Measurements from ENCODE around the gene HLCS.
A peak's percentile ranks its signal among the peaks of the same experiment; 100 is the strongest.
"Not testable (repeated sequence)": the region's sequence is repeated elsewhere in the genome, so short reads cannot be mapped to it uniquely, and the experiment has no call there.

Gene HLCS

DNA sequence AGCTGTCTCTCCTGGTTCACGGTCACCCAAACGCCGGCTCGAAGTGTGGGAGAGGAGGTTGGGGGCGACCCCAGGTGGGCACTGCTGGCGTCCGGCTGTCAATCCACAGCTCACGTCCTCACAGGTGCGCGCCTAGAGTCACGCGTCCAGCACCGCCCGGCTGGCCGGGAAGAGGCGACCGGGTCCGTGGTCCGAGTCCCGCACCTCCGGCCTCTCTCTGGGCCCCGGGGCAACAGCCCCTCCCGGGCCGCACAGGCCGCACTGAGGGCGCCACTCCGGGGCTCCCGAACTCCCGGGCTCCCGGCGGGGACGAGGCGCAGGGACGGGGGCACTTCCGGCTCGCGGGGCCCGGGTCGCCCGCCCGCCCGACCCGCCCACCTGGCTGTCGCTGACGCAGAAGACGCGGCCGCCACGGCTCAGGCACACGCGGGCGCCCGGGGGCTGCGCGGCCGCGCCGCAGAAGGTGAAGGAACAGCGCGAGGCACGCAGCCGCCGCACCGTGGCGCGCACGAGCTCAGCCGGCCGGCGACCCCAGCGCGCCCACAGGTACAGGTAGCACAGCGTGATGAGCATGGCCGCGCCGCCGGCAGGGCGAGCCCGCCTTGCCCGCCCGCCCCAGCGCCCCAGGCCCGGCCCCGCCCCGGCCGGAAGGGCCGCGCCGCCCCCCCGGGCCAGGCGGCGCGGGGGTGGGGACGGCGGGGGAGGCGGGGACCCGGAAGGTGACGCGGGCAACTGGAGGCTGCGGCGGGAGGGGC lies at the start of gene HLCS:
Gene HLCS (minus strand): TSS at position 604 of the 755 bp plus-strand sequence. CDS start 31 bp downstream, at position 573.
- DNase-seq = peak; percentile 46

DNA sequence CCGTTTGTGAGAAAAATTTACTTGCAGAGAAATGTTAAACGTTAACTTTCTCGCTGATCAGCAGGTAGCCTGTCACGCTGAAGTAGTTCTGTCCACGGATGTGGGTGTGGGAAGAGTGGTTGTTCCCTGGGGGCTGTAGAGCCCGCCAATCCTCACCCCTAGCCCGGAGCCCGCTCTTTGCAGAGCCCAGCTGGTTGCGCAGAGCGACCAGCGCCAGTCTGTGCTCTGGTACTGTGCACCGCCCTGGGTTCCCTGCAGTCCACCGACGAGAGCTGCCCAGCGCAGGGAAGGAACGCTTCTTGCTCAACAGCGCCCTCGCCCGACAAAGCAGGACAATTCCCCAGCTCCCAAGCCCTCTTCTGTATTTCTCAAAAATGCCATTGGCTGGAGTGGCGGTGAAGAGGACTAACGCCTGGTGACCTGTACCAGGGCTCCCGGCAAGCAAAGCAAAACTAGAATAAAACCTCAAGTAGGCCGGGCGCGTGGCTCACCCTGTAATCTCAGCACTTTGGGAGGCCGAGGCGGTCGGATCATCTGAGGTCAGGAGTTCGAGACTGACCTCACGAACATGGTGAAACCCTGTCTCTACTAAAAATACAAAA lies 43.4 kb upstream of the HLCS start:
- DNase-seq = peak; percentile 91

DNA sequence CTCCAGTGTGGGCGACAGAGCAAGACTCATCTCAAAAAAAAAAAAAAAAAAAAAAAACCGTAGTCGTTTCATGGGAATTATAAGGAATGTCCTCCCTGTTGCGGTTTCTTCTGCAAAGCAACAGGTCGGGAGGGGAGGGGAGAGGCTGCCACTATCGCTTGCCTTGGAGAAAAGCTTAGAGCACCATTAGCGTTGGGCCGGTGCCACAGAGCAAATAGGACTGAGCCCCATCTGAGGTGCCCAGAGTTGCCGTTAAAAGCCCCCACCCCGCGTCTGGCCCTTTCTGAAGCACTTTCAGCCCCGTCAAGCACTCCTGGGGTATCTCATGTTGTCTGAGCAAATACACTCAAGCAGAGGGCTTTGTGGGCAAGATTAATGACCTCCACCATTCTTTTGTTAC lies 42.3 kb upstream of the HLCS start:
- DNase-seq = peak; percentile 96

DNA sequence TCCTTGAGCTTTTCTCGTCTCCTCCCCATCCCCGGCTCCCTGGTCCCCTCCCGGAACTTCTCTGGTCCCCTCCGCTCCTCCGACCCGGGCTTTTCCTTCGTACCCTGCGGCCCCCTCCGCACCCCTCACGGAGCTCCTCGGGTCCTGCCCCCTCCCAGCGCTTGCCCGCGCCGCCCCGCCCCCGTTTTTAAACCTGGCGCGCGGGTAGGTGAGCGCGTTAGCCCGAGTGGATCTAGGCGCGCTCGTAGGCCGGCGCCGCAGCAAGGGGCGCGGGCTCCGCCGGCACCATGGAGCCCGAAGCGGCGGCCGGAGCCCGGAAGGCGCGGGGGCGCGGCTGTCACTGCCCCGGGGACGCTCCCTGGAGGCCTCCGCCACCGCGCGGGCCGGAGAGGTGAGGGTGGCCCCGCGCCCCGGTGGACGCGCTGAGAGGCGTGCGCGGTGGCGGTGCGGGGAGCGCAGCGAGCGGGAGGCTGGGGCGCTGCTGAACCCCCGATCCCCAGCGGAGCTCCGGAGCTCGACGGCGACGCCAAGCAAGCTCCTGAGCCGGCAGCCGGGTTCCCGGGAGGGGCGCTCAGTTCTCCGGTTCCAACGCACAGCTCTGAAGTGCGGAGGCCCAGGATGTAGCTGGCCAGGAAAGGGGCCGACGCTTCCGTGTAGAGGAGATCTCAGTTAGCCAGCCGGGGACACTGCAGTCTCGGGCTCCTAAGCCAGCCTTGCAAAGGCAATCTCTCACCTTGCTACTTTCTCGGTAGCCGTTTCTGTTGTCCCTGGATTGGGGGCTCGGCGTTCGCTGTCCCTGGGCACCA lies 40.2 kb upstream of the HLCS start, which contains the start of gene RIPPLY3:
Gene RIPPLY3 (plus strand): TSS at position 217 of the 806 bp plus-strand sequence. CDS start 71 bp downstream, at position 288.
- peak; percentile 7 for DNase-seq

DNA sequence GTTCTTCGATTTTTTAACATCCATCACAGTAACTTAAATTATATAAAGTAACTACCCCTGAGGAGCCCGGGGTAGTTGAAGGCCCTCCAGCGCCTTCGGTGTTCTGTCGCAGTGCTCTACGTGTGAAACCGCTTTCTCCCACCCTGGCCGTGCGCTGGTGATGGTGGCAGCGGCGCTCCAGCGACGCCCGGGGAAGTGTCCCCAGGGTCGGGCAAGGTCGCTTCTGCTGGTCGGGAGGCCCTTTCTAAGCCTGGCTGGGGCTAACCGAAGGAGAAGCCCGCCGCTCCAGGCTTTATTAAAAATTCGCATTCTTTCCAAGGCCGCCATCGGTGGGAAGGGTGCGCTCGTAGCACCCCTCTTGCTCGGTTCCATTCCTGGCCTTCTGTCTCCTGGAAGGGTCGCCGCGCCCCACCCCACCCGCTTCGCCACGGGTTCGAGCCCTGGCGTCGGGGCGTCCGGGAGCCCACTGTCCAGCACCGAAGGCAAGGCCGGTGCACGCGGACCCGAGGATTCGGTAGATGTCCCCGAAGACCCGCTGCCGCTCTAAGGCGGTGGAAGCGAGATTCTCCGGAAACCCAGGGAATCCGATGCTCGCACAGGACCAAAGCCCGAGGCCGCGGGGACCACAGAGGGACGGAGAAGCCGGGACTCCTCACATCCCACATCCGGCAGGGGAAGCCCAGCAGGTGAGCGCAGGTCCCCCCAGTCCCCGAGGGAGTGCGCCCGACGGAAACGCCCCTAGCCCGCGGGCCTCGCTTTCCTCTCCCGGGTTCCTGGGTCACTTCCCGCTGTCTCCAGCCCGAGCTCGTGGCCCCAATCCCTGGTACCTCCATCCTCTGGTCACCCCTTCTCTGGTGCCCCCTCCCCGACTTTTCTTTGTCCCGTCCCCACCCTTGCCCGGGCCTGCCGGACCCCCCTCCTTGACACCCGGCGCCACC lies 39.3 kb upstream of the HLCS start:
- DNase-seq = no peak

- DNase-seq = not testable (repeated sequence)
Observed at GRCh38 chr21:37003917-37004316, 37.4 kb upstream of the HLCS start.

GRCh38 chr21:37002851-37003250 lies 36.4 kb upstream of the HLCS start:
- not testable (repeated sequence) for DNase-seq

GRCh38 chr21:37001441-37001840 lies 35.0 kb upstream of the HLCS start:
- DNase-seq = no peak

DNA sequence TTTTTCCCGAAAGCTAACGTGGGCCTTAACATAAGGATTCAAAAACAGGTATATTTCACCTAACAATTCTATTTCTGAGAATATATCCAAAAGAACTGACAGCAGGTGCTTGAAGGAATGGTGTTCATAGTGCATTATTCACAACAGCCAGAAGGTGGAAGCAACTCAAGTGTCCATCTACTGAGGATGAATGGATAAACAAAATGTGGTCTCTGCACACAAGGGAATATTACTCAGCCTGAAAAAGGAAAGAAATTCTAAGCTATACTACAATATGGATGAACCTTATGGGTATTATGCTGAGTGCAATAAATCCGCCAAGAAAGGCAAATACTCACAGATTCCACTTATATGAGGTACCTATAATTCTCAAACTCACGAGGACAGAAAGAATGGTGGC lies 33.9 kb upstream of the HLCS start:
- no peak for DNase-seq

DNA sequence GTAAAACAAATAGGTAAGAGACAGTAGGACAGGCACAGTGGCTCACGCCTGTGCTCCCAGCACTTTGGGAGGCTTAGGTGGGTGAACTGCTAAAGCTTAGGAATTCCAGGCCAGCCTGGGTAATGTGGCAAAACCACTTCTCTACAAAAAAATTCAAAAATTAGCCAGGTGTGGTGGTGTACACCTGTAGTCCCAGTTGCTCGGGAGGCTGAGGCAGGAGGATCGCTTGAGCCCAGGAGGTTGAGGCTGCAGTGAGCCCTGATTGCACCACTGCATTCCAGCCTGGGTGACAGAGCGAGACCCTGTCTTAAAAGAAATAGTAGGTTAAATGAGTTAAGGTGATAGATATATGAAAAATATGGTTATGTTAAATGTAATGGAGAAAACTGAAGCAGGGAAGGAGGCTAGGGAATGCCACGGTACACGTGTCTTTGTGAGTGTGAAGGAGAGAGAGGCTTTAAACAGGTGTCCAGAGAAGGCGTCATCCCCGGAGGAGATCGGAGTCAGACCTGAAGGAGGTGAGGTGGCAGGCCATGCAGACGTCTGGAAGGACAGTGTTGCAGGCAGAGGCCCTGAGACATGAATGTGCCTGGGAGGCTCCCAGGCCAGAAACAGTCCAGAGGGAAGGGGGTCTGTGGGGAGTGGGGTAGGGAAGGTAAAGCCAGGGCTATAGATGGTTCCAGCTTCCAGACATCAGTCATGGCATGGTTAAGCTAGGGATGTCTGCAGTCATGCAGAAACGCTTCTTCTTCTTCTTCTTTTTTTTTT lies 32.8 kb upstream of the HLCS start:
- DNase-seq = no peak

- not testable (repeated sequence) for DNase-seq
Observed at GRCh38 chr21:36995285-36995684, 28.8 kb upstream of the HLCS start.

- DNase-seq = no peak
Observed at GRCh38 chr21:36994501-36995158, 28.2 kb upstream of the HLCS start.

DNA sequence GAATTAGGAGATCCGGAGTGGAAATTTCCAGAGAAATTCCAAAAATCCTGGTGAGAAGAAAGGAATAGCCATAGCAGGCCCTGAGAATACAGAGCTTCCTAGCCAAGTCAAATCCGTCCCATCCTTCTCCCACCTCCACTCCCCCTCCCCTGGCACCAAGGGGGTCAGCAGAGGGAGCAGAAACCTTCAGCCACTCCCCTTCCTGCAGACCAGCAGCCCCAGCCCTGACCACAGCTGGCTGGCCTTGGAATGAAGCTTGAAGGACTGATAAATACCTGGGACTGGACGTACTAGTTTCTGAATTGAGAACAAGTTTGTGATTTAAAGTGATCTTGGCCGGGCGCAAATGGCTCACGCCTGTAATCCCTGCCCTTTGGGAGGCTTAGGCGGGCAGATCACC lies 26.2 kb upstream of the HLCS start:
- DNase-seq = no peak

DNA sequence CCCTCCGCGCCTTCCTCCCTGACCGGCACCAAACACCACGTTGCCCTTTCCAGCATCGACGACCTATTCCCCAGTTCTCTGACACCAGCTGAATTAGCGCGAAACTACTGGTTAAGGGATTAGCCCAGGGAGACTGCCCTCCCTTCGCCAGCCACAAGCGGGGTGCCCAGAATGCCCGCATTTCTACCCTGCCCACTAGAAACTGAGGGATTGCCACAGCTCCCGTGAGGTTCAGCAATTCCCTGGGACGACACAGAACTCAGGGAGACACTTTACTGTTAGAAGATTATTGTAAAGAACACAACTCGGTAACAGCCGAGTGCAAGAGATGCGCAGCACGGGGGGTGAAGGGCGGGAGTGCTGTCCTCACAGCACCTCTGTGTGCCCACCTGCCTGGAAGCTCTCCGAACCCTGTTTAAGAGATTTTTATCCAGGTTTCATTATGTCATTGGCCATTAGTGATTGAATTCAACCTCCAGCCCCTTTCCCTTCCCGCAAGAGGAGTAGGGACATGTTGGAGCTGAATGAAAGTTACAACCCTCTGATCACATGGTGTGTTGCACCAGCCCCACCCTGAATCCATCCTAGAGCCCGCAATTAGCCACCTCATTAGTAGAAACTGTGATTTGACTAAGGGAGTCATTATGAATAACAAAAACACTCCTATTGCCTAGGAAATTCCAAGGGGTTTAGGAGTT lies 24.2 kb upstream of the HLCS start:
- peak; percentile 46 for DNase-seq

- DNase-seq = peak; percentile 93
Observed at GRCh38 chr21:36989699-36990507, 23.4 kb upstream of the HLCS start.

GRCh38 chr21:36989199-36989698 lies 22.8 kb upstream of the HLCS start:
- not testable (repeated sequence) for DNase-seq

DNA sequence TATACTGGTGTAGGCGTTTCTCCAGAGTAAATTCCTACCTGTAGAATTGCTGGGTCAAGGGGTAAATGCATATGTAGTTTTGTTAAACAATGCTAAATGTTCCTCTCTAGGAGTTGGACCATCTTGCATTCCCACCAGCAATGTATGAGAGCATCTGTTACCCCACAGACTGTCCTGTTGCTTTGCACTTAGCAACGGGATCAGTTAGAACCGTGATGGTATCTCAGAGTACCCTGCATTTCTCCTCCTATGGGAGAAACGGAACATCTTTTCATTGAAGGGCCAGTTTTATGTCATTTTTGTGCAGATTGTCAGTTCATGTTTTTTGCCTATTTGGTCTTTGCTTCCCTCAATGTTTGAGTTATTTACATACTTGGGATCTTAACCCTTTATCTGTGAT lies 22.1 kb upstream of the HLCS start:
- no peak for DNase-seq

- DNase-seq = no peak
Observed at GRCh38 chr21:36987845-36988244, 21.4 kb upstream of the HLCS start.

Measured in DMS153 (cell line).